Astrocyte (in vitro differentiated cells and primary cell): ENCODE data around the gene ARIH2. TPM values are rescaled to one million over a fixed set of nuclear protein-coding genes. Genes with fewer than 3 reads are reported as not detected.

Source experiments
- DNase-seq: peaks from one replicate; pipeline ENCODE4 v3.0.0-alpha.2; 2010; ENCODE audit warnings: low read depth
- FAIRE-seq: peaks from 2 replicates; lab custom pipeline; 2011; peaks lifted over from hg19 to GRCh38; lab: Jason Lieb, UNC
- H2AFZ ChIP-seq: 2 replicates; pipeline ENCODE4 v1.6.0; 2012; ENCODE audit warnings: low read depth, low read length, inconsistent platforms
- H3K27ac ChIP-seq: 2 replicates; pipeline ENCODE4 v1.5.1; 2011; ENCODE audit warnings: low read depth, low read length, inconsistent platforms
- H3K27me3 ChIP-seq: 2 replicates; pipeline ENCODE4 v1.6.0; 2011; ENCODE audit warnings: low read length, inconsistent platforms; ENCODE audit not compliant: insufficient read depth
- H3K36me3 ChIP-seq: 2 replicates; pipeline ENCODE4 v1.5.1; 2011; ENCODE audit warnings: low read length, inconsistent platforms; ENCODE audit not compliant: insufficient read depth
- H3K4me1 ChIP-seq: 2 replicates; pipeline ENCODE4 v1.5.1; 2011; ENCODE audit warnings: low read length, inconsistent platforms; ENCODE audit not compliant: insufficient read depth
- H3K4me2 ChIP-seq: 2 replicates; pipeline ENCODE4 v1.6.0; 2012; ENCODE audit warnings: low read length, inconsistent platforms
- H3K4me3 ChIP-seq: 2 replicates; pipeline ENCODE4 v1.5.1; 2011; ENCODE audit warnings: low read depth, mild to moderate bottlenecking, low read length, inconsistent platforms; ENCODE audit not compliant: insufficient read depth
- H3K79me2 ChIP-seq: 2 replicates; pipeline ENCODE4 v1.6.0; 2012; ENCODE audit warnings: mild to moderate bottlenecking, low read length, inconsistent platforms; ENCODE audit not compliant: insufficient read depth
- H3K9ac ChIP-seq: 2 replicates; pipeline ENCODE4 v1.6.0; 2012; ENCODE audit warnings: mild to moderate bottlenecking, low read length, inconsistent platforms
- H3K9me3 ChIP-seq: 2 replicates; pipeline ENCODE4 v1.5.1; 2012; ENCODE audit warnings: low read depth, mild to moderate bottlenecking, low read length, inconsistent platforms; ENCODE audit not compliant: insufficient read depth
- H4K20me1 ChIP-seq: 2 replicates; pipeline ENCODE4 v1.6.0; 2012; ENCODE audit warnings: low read length, inconsistent platforms; ENCODE audit not compliant: insufficient read depth
- H3K27ac Mint-ChIP-seq: one replicate; pipeline ENCODE4 v1.8.0; 2021; ENCODE audit warnings: mild to moderate bottlenecking, mixed read lengths; ENCODE audit not compliant: unreplicated experiment
- H3K27me3 Mint-ChIP-seq: one replicate; pipeline ENCODE4 v1.8.0; 2021; ENCODE audit warnings: low read depth, mixed read lengths; ENCODE audit not compliant: unreplicated experiment
- H3K36me3 Mint-ChIP-seq: one replicate; pipeline ENCODE4 v1.8.0; 2021; ENCODE audit warnings: low read depth, mixed read lengths; ENCODE audit not compliant: unreplicated experiment
- H3K4me1 Mint-ChIP-seq: one replicate; pipeline ENCODE4 v1.8.0; 2021; ENCODE audit warnings: low read depth, mixed read lengths; ENCODE audit not compliant: unreplicated experiment
- H3K4me3 Mint-ChIP-seq: one replicate; pipeline ENCODE4 v1.8.0; 2021; ENCODE audit warnings: mild to moderate bottlenecking, moderate library complexity, mixed read lengths; ENCODE audit not compliant: unreplicated experiment
- H3K9me3 Mint-ChIP-seq: one replicate; pipeline ENCODE4 v1.8.0; 2021; ENCODE audit warnings: mild to moderate bottlenecking, mixed read lengths; ENCODE audit not compliant: unreplicated experiment
- EZH2 ChIP-seq: IDR thresholded peaks from 2 replicates; pipeline ENCODE4 v1.6.1; 2012; ENCODE audit warnings: mild to moderate bottlenecking, low read length, inconsistent platforms; ENCODE audit not compliant: insufficient read depth
- microRNA-seq: library from miRNA; unstranded; fragments of <30 nt; microRNA quantifications from one replicate; pipeline ENCODE4 v1.2.0, GENCODE V29; 2020
- total RNA-seq: library from RNA; stranded (reverse); gene quantifications from 2 replicates; pipeline ENCODE4 v1.2.1, GENCODE V29; 2021
- TF ChIP-seq, protein P1 (sequence below): IDR thresholded peaks from 2 replicates; pipeline ENCODE4 v1.5.1; 2011; ENCODE audit warnings: low read depth, mild to moderate bottlenecking, inconsistent platforms, low read length, moderate library complexity; ENCODE audit not compliant: insufficient read depth

The ARIH2 gene
- total RNA-seq, 1 donor from 2014 or later: 94.6 TPM

DNA sequence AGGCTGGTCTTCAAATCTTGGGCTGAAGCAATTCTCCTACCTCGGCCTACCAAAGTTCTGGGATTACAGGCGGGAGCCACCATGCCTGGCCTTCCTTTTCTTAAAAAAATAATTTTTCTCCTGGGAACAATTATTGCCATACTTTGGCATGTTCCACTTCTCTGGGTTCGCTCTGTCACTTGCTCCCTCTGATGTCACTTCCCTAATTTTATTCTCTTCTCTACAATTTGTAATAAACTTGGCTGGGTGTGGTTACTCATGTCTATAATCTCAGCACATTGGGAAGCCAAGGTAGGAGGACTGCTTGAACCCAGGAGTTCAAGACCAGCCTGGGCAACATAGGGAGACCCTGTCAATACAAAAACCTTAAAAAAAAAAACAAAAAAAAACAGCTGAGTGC is 116.6 kb downstream of the ARIH2 start:
- Histone ChIP-seq H3K4me1 (peaks cover 6% of the 10 kb centered on the region), H3K36me3 (peaks cover 40% of the 10 kb centered on the region), H3K79me2 (peaks cover 6% of the 10 kb centered on the region), H4K20me1 (peaks cover 22% of the 10 kb centered on the region), H2AFZ (no peak overlapping the region), H3K4me3 (no peak overlapping the region), H3K9me3 (no peaks in the 10 kb centered on the region), H3K9ac (no peak overlapping the region), H3K27ac (no peak overlapping the region), H3K27me3 (no peaks in the 10 kb centered on the region), H3K4me2 (no peak overlapping the region)
- FAIRE-seq (no peak), DNase-seq (no peak)
- Mint-ChIP-seq H3K27ac (no peak overlapping the region), H3K36me3 (peaks cover 18% of the 10 kb centered on the region), H3K4me1 (peaks cover 17% of the 10 kb centered on the region), H3K9me3 (no peaks in the 10 kb centered on the region), H3K27me3 (no peaks in the 10 kb centered on the region), H3K4me3 (no peak overlapping the region)
- TF ChIP-seq, protein P1, sequence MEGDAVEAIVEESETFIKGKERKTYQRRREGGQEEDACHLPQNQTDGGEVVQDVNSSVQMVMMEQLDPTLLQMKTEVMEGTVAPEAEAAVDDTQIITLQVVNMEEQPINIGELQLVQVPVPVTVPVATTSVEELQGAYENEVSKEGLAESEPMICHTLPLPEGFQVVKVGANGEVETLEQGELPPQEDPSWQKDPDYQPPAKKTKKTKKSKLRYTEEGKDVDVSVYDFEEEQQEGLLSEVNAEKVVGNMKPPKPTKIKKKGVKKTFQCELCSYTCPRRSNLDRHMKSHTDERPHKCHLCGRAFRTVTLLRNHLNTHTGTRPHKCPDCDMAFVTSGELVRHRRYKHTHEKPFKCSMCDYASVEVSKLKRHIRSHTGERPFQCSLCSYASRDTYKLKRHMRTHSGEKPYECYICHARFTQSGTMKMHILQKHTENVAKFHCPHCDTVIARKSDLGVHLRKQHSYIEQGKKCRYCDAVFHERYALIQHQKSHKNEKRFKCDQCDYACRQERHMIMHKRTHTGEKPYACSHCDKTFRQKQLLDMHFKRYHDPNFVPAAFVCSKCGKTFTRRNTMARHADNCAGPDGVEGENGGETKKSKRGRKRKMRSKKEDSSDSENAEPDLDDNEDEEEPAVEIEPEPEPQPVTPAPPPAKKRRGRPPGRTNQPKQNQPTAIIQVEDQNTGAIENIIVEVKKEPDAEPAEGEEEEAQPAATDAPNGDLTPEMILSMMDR: no peak
- no peak for TF ChIP-seq EZH2

Small RNA genes lying within 50 kb of the gene (microRNA-seq; reads per million reads assigned to microRNA genes)
- gene MIR191: 16,130 reads per million, percentile 97 among the genes with 10 or more reads in this experiment
- 9,242 reads per million, percentile 94 among the genes with 10 or more reads in this experiment for gene MIR425

Other genes starting within 250 kb of the ARIH2 start
- gene NCKIPSD, start 232.9 kb upstream of the ARIH2 start, total RNA-seq: 18.3 and 21.6 TPM in 2 replicates
- 92.9 and 104 TPM in 2 replicates for gene IP6K2, start 201.6 kb upstream of the ARIH2 start, total RNA-seq
- 52.5 and 55.5 TPM in 2 replicates for gene PRKAR2A, start 71.0 kb upstream of the ARIH2 start, total RNA-seq
- gene SLC25A20, start 20.0 kb upstream of the ARIH2 start, total RNA-seq: 25.0 and 27.3 TPM in 2 replicates
- 25.0 and 28.1 TPM in 2 replicates for gene P4HTM, start 71.4 kb downstream of the ARIH2 start, total RNA-seq
- 107 and 130 TPM in 2 replicates for gene WDR6, start 88.5 kb downstream of the ARIH2 start, total RNA-seq
- 18.5 and 25.1 TPM in 2 replicates for gene DALRD3, start 99.7 kb downstream of the ARIH2 start, total RNA-seq
- gene NDUFAF3, start 103.3 kb downstream of the ARIH2 start, total RNA-seq: 75.4 and 84.8 TPM in 2 replicates
- 111 and 119 TPM in 2 replicates for gene IMPDH2, start 110.6 kb downstream of the ARIH2 start, total RNA-seq
- 109 and 119 TPM in 2 replicates for gene QRICH1, start 175.2 kb downstream of the ARIH2 start, total RNA-seq
- gene QARS1, start 185.9 kb downstream of the ARIH2 start, total RNA-seq: 189 and 231 TPM in 2 replicates
- gene USP19, start 202.0 kb downstream of the ARIH2 start, total RNA-seq: 28.7 and 31.7 TPM in 2 replicates
- gene LAMB2, start 214.2 kb downstream of the ARIH2 start, total RNA-seq: 344 and 391 TPM in 2 replicates
- 18.5 and 20.5 TPM in 2 replicates for gene CCDC71, start 247.5 kb downstream of the ARIH2 start, total RNA-seq